Right lobe of liver (tissue), 6 donors: Measurements from ENCODE around the gene TMEM143. TPM values are rescaled to one million over a fixed set of nuclear protein-coding genes. Genes with fewer than 3 reads are reported as not detected.

ENCODE experiments used
- ATAC-seq, 4 donors: fragments of 200-7000 bp; cut with Tn5 transposase; one replicate each; pipeline ENCODE4 v1.9.1; 2020; ENCODE audit warnings: mild to moderate bottlenecking in 4 of 4, moderate library complexity in 4 of 4
- DNase-seq, 3 donors: peaks; one replicate each; pipeline ENCODE4 v3.0.0-alpha.2; 2020
- H3K27ac ChIP-seq, 3 donors: fragments of 200-600 bp; one replicate each; pipeline ENCODE4 v1.8.0; 2022
- H3K27me3 ChIP-seq, 2 donors: fragments of 200-600 bp; one replicate each; pipeline ENCODE4 v1.8.0; 2022
- H3K36me3 ChIP-seq, 4 donors: fragments of 200-600 bp; sonication (generic) in 1 of 4; one replicate each; pipeline versions ENCODE4 v1.5.1 to v1.8.0; 2017 to 2022; ENCODE audit warnings: control low read depth in 1 of 4
- H3K4me1 ChIP-seq, 4 donors: fragments of 200-600 bp; sonication (generic) in 1 of 4; one replicate each; pipeline versions ENCODE4 v1.5.1 to v1.8.0; 2017 to 2022; ENCODE audit warnings: control low read depth in 1 of 4
- H3K4me3 ChIP-seq, 3 donors: fragments of 200-600 bp; one replicate each; pipeline ENCODE4 v1.8.0; 2022
- H3K9me3 ChIP-seq, 4 donors: fragments of 200-600 bp; sonication (generic) in 1 of 4; one replicate each; pipeline versions ENCODE4 v1.5.1 to v1.8.0; 2017 to 2022; ENCODE audit warnings: control low read depth in 1 of 4
- CTCF ChIP-seq, 4 donors: fragments of 200-600 bp in 3 of 4; fragments of 450-650 bp in 1 of 4; IDR thresholded peaks; one replicate each; pipeline versions ENCODE4 v1.5.1 to v1.8.0; 2016 to 2022; ENCODE audit warnings: antibody characterized with exemption in 4 of 4, mild to moderate bottlenecking in 2 of 4
- POLR2A ChIP-seq: fragments of 450-650 bp; IDR thresholded peaks from one replicate; pipeline ENCODE4 v1.6.1; 2017; ENCODE audit warnings: antibody characterized with exemption, mild to moderate bottlenecking
- WGBS: methylation state at CpG from one replicate; pipeline ENCODE4 v1.1.6; 2018; ENCODE audit warnings: low coverage, low lambda C conversion rate; ENCODE audit not compliant: insufficient coverage; ENCODE audit errors: missing lambda C conversion rate; 5-methylcytosine and 5-hydroxymethylcytosine counted together
- intact Hi-C, 2 donors: fragments of 100-400 bp; cut with DNase I; formaldehyde crosslinking; loops; one replicate each; pipeline versions ENCODE4 v1.11.2 to v1.14.1; 2022
- total RNA-seq, 6 experiments: library from RNA; depleted of rRNA in 2 of 6; stranded (reverse); fragments of >200 nt in 2 of 6; fragmentation: NEBNext Ultra II Directional in 3 of 6; extraction: Animal tissue kit (Norgen Biotek cat#: 25700) in 3 of 6; gene quantifications; one replicate each; pipeline versions ENCODE4 v1.1.0 to v1.2.4, GENCODE V29; 2016 to 2023
- donor health status: DM: no; HTN: yes; CAD: no.
- donor health status: DM: no; HTN: no; CAD: no.
- donor health status: DM: no; HTN: no; CAD: no.
- donor health status: DM: no; HTN: yes; CAD: no.
- donor health status: DM: no; HTN: yes; CAD: no.

TMEM143 gene
- total RNA-seq, 6 experiments from 2014 or later, result 6.5 to 15.1 (median 9.8) TPM

DNA sequence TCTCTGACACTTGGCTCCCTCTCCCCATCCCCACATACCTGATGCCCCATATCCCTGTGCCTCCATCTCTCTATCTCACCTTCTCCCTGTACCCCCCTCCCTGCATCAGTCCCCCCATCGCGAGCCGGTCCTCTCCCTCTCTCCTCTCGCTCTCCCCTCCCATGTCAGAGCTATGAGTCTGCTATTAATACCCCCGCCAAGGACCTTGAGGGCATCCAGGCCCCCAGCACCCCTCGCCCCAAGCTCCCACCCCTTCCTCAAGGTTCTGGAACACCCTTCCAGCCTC is 31.4 kb upstream of the TMEM143 start:
- 10% methylated on average over 6 of the region's 6 CpGs for WGBS
- TF ChIP-seq CTCF (IDR thresholded peaks at IDR 0.05) (no peak), POLR2A (no peak)
- no peak overlapping the region for H3K4me3 ChIP-seq
- H3K9me3 ChIP-seq, result no peaks in the 10 kb centered on the region
- ATAC-seq, result no peak
- H3K27me3 ChIP-seq, result no peaks in the 10 kb centered on the region
- no peaks in the 10 kb centered on the region for H3K36me3 ChIP-seq
- intact Hi-C loops, result no loop called here
- DNase-seq, result no peak
- H3K4me1 ChIP-seq, result no peaks in the 10 kb centered on the region
- H3K27ac ChIP-seq, result no peak overlapping the region

DNA sequence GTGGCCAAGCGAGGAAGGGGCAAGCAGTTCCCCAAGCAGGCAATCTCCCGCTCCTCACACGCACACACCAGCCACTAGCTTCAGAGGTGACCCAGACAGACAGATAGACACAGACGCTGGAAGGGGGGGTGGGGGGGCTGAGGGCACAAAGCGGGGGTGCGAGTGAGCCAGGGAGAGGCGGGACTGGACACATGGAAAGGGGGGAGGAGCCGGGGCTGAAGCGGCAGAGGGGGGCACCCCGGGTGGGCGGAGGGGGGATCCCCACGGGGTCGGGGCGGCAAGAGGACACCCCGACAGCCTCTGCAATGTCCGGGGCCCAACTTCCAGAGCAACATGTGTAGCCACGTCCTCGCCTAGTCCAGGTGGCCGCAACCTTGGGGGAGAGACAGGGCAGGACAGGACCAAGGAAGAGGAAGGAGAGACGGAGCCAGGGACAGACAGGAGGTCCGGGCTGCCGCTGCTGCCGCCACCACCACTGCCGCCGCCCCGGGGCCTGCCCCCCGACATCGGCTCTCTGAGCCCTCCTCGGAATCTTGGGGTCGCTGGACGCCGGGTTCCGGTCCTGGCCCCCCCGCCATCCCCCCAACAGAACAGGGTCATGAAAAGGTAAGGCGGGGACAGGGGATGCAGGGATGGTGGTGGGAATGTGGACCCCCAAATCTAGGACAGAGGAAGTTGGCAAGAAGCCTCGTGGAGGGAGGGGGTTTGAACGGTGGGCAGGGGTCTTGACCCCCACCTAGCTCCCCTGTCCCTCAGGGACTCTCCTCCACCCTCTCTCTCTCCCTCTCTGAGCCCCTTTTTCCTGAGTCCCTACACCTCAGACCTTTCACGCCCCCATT is 30.8 kb upstream of the TMEM143 start:
- intact Hi-C loops, result no loop called here
- TF ChIP-seq POLR2A (no peak), CTCF (IDR thresholded peaks at IDR 0.05) (no peak)
- 4% methylated on average over 33 of the region's 38 CpGs for WGBS
- Histone ChIP-seq H3K4me3 (no peak overlapping the region), H3K36me3 (no peaks in the 10 kb centered on the region), H3K4me1 (no peaks in the 10 kb centered on the region), H3K9me3 (no peaks in the 10 kb centered on the region), H3K27ac (no peak overlapping the region), H3K27me3 (no peaks in the 10 kb centered on the region)
- DNase-seq (no peak), ATAC-seq (no peak)

DNA sequence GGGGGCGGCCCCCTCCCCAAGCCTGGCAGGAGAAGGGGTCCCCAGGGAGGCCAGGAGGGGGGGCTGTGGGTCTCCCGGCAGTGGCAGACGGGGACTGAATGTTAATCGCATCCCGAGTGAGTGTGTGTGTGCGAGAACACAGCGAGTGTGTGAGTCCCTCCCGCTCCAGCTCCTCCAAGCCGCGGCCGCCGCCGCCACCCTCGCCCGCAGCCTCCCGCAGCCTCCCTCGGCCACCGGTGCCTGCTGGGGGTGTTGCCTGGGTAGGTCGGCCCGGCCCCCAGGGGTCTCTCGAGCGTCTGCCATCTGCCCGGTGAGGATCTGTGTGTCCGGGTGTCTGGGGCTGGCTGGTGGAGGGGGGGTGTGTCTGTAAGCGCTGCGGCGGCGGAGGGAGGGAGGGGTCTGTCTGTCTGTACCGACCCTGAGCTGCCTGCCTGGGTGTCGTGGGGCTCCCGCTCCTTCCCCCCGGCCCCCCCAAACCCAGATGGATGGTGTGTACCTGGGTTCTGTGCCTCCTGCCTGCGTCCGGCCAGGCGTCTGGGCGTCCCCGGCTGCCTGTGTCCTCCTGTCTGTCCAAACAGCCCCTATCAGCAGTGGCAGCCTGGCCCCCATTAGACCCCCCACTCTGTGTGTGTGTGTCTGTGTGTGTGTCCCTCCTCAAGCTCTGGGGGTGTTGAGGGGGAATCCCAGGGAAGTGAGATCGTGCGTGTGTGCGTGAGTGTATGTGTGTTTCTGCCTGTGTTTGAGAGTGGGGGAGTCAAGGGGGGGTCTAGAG is 30.0 kb upstream of the TMEM143 start, which contains the start of gene GRIN2D:
Gene GRIN2D (plus strand): TSS at position 110 of the 772 bp plus-strand sequence. CDS start 4,725 bp downstream, outside the sequence.
- intact Hi-C loops, result no loop called here
- no peak for DNase-seq

More for the DNA sequence above, 30.0 kb upstream of the TMEM143 start, which contains the start of gene GRIN2D:
- ATAC-seq, result no peak
- Histone ChIP-seq H3K27me3 (no peaks in the 10 kb centered on the region), H3K27ac (no peak within 1 kb of the TSS), H3K4me1 (no peaks in the 10 kb centered on the region), H3K36me3 (peaks cover 0 to 5% (median 0%) of the 10 kb centered on the region in 4 donors), H3K4me3 (no peak within 1 kb of the TSS), H3K9me3 (no peaks in the 10 kb centered on the region)
- WGBS, result 3% methylated on average over 10 of the region's 40 CpGs
- no peak for TF ChIP-seq POLR2A
- TF ChIP-seq CTCF (IDR thresholded peaks at IDR 0.05), result no peak
